HEK293 (cell line): Measurements from ENCODE around the gene HNRNPUL1.

Source experiments
- BCL11A ChIP-seq: fragments of 450-650 bp; formaldehyde crosslinking; IDR thresholded peaks from 2 replicates; pipeline ENCODE4 v1.5.1; 2016; ENCODE audit warnings: low read depth, missing biosample characterization, missing genetic modification characterization
- GLI4 ChIP-seq: fragments of 450-650 bp; formaldehyde crosslinking; IDR thresholded peaks from 2 replicates; pipeline ENCODE4 v1.5.1; 2016; ENCODE audit warnings: missing biosample characterization, missing genetic modification characterization
- KLF10 ChIP-seq: fragments of 450-650 bp; IDR thresholded peaks from 2 replicates; pipeline ENCODE4 v1.5.1; 2018; ENCODE audit warnings: missing biosample characterization, mild to moderate bottlenecking, missing genetic modification characterization
- SP2 ChIP-seq: fragments of 450-650 bp; formaldehyde crosslinking; IDR thresholded peaks from 2 replicates; pipeline ENCODE4 v1.5.1; 2016; ENCODE audit warnings: missing biosample characterization, missing genetic modification characterization
- SP3 ChIP-seq: fragments of 450-650 bp; formaldehyde crosslinking; IDR thresholded peaks from 2 replicates; pipeline ENCODE4 v1.5.1; 2016; ENCODE audit warnings: missing biosample characterization, missing genetic modification characterization
- WT1 ChIP-seq: fragments of 450-650 bp; formaldehyde crosslinking; IDR thresholded peaks from 2 replicates; pipeline ENCODE4 v1.5.1; 2016; ENCODE audit warnings: missing biosample characterization, missing genetic modification characterization
- ZNF114 ChIP-seq: fragments of 450-650 bp; formaldehyde crosslinking; IDR thresholded peaks from 2 replicates; pipeline ENCODE4 v1.5.0; 2017; ENCODE audit warnings: missing biosample characterization, missing genetic modification characterization
- ZNF121 ChIP-seq: fragments of 450-650 bp; formaldehyde crosslinking; IDR thresholded peaks from 2 replicates; pipeline ENCODE4 v1.5.1; 2016; ENCODE audit warnings: missing biosample characterization, missing genetic modification characterization
- ZNF138 ChIP-seq: fragments of 450-650 bp; formaldehyde crosslinking; IDR thresholded peaks from 2 replicates; pipeline ENCODE4 v1.5.1; 2016; ENCODE audit warnings: missing biosample characterization, missing genetic modification characterization, borderline replicate concordance
- ZNF169 ChIP-seq: fragments of 450-650 bp; formaldehyde crosslinking; IDR thresholded peaks from 2 replicates; pipeline ENCODE4 v1.5.1; 2016; ENCODE audit warnings: missing biosample characterization, missing genetic modification characterization
- ZNF23 ChIP-seq: fragments of 450-650 bp; formaldehyde crosslinking; IDR thresholded peaks from 2 replicates; pipeline ENCODE4 v1.5.1; 2016; ENCODE audit warnings: missing biosample characterization, missing genetic modification characterization, borderline replicate concordance
- ZNF24 ChIP-seq: fragments of 450-650 bp; formaldehyde crosslinking; IDR thresholded peaks from 2 replicates; pipeline ENCODE4 v1.5.1; 2016; ENCODE audit warnings: missing biosample characterization, missing genetic modification characterization
- ZNF311 ChIP-seq: fragments of 450-650 bp; formaldehyde crosslinking; IDR thresholded peaks from 2 replicates; pipeline ENCODE4 v1.5.1; 2017; ENCODE audit warnings: missing biosample characterization, missing genetic modification characterization, borderline replicate concordance
- ZNF514 ChIP-seq: fragments of 450-650 bp; formaldehyde crosslinking; IDR thresholded peaks from 2 replicates; pipeline ENCODE4 v1.5.1; 2016; ENCODE audit warnings: missing biosample characterization, missing genetic modification characterization
- ZNF555 ChIP-seq: fragments of 450-650 bp; formaldehyde crosslinking; conservative IDR thresholded peaks from 2 replicates; pipeline ENCODE4 v1.5.1; 2017; ENCODE audit warnings: missing biosample characterization, mild to moderate bottlenecking, missing genetic modification characterization, inconsistent platforms
- ZNF596 ChIP-seq: fragments of 450-650 bp; IDR thresholded peaks from 2 replicates; pipeline ENCODE4 v1.5.0; 2018; ENCODE audit warnings: missing biosample characterization, mild to moderate bottlenecking, missing genetic modification characterization, moderate library complexity
- ZNF600 ChIP-seq: fragments of 450-650 bp; formaldehyde crosslinking; IDR thresholded peaks from 2 replicates; pipeline ENCODE4 v1.5.1; 2016; ENCODE audit warnings: missing biosample characterization, missing genetic modification characterization
- ZNF621 ChIP-seq: fragments of 450-650 bp; formaldehyde crosslinking; IDR thresholded peaks from 2 replicates; pipeline ENCODE4 v1.5.1; 2017; ENCODE audit warnings: missing biosample characterization, missing genetic modification characterization
- ZNF654 ChIP-seq: fragments of 450-650 bp; formaldehyde crosslinking; IDR thresholded peaks from 2 replicates; pipeline ENCODE4 v1.5.1; 2016; ENCODE audit warnings: low read depth, missing biosample characterization, missing genetic modification characterization
- ZNF664 ChIP-seq: fragments of 450-650 bp; formaldehyde crosslinking; IDR thresholded peaks from 2 replicates; pipeline ENCODE4 v1.5.1; 2016; ENCODE audit warnings: missing biosample characterization, missing genetic modification characterization
- TF ChIP-seq, protein P1 (sequence below): fragments of 450-650 bp; formaldehyde crosslinking; IDR thresholded peaks from 2 replicates; pipeline ENCODE4 v1.5.1; 2016; ENCODE audit warnings: missing biosample characterization, missing genetic modification characterization
- TF ChIP-seq, protein P2 (sequence below): fragments of 450-650 bp; IDR thresholded peaks from 2 replicates; pipeline ENCODE4 v1.5.1; 2018; ENCODE audit warnings: missing biosample characterization, missing genetic modification characterization
- TF ChIP-seq, protein P3 (sequence below): fragments of 450-650 bp; formaldehyde crosslinking; IDR thresholded peaks from 2 replicates; pipeline ENCODE4 v1.5.1; 2017; ENCODE audit warnings: missing biosample characterization, missing genetic modification characterization
- TF ChIP-seq, protein P4 (sequence below): fragments of 450-650 bp; formaldehyde crosslinking; IDR thresholded peaks from 2 replicates; pipeline ENCODE4 v1.5.1; 2017; ENCODE audit warnings: missing biosample characterization, missing genetic modification characterization
- TF ChIP-seq, protein P5 (sequence below): fragments of 450-650 bp; formaldehyde crosslinking; IDR thresholded peaks from 2 replicates; pipeline ENCODE4 v1.5.1; 2016; ENCODE audit warnings: missing biosample characterization, missing genetic modification characterization
- TF ChIP-seq, protein P6 (sequence below): fragments of 450-650 bp; formaldehyde crosslinking; IDR thresholded peaks from 2 replicates; pipeline ENCODE4 v1.5.1; 2016; ENCODE audit warnings: missing biosample characterization, missing genetic modification characterization
- TF ChIP-seq, protein P7 (sequence below): fragments of 450-650 bp; formaldehyde crosslinking; IDR thresholded peaks from 2 replicates; pipeline ENCODE4 v1.5.1; 2016; ENCODE audit warnings: missing biosample characterization, missing genetic modification characterization

HNRNPUL1 gene

DNA sequence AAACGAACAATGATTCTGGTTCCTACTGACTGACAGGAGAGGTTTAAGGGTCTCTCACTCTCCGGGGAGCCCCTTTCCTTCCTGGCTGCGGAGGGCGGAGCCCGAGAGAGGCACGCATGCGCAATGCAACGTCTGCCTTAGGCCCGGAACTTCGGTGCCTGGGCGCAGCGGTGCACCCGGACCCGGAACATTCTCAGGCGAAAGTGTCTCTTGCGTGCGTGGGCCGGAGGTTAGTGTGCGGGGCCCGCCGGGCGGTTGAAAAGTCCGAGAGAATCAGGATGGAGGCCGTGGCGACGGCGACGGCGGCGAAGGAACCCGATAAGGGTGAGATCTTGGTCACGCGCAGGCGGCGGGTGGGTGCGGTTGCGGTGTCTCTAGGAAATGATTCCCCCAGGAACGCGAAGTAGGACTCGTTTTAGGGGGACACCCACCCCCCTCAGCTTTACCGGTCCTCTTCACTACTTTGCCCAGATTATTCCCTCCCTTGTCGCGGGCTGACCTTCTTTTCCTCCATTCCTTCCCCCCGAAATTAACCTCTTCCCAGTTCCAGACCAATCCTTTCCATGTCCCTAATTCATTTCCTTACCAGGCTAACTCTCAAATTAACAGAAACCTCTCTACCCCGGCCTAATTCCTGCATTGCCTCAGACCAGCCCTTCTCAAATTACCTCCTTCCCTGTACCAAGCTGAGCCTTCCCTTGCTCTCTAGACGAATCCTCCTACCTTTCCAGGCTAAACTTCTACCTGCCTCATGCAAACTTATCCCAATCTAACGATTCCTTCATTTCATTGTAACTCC is 46.1 kb downstream of the HNRNPUL1 start, which contains the start of gene CCDC97 (continued):
- TF ChIP-seq SP2 (tag by site-specific recombination) (peak; percentile 74), WT1 (tag by site-specific recombination) (peak; percentile 72), SP3 (peak; percentile 84), ZNF654 (peak; percentile 31; the same call in 1 of the 2 replicates), ZNF621 (no peak), BCL11A (tag by site-specific recombination) (peak; percentile 74; the same call in 1 of the 2 replicates), ZNF24 (tag by site-specific recombination) (peak; percentile 97), ZNF121 (tag by site-specific recombination) (peak; percentile 86), ZNF138 (peak; percentile 79; the same call in 1 of the 2 replicates), ZNF596 (tag by site-specific recombination) (peak; percentile 50; the same call in 1 of the 2 replicates), ZNF23 (tag by site-specific recombination) (peak; percentile 78), KLF10 (tag by site-specific recombination) (peak; percentile 91), ZNF169 (tag by site-specific recombination) (peak; percentile 54; the same call in 1 of the 2 replicates), ZNF600 (tag by site-specific recombination) (peak; percentile 90), ZNF114 (tag by site-specific recombination) (no peak), ZNF311 (no peak), ZNF514 (tag by site-specific recombination) (no peak), ZNF555 (tag by site-specific recombination) (no peak), GLI4 (peak; percentile 99), ZNF664 (tag by site-specific recombination) (peak; percentile 84)
- TF ChIP-seq, protein P1, sequence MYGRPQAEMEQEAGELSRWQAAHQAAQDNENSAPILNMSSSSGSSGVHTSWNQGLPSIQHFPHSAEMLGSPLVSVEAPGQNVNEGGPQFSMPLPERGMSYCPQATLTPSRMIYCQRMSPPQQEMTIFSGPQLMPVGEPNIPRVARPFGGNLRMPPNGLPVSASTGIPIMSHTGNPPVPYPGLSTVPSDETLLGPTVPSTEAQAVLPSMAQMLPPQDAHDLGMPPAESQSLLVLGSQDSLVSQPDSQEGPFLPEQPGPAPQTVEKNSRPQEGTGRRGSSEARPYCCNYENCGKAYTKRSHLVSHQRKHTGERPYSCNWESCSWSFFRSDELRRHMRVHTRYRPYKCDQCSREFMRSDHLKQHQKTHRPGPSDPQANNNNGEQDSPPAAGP, result peak; percentile 98
- TF ChIP-seq, protein P2, sequence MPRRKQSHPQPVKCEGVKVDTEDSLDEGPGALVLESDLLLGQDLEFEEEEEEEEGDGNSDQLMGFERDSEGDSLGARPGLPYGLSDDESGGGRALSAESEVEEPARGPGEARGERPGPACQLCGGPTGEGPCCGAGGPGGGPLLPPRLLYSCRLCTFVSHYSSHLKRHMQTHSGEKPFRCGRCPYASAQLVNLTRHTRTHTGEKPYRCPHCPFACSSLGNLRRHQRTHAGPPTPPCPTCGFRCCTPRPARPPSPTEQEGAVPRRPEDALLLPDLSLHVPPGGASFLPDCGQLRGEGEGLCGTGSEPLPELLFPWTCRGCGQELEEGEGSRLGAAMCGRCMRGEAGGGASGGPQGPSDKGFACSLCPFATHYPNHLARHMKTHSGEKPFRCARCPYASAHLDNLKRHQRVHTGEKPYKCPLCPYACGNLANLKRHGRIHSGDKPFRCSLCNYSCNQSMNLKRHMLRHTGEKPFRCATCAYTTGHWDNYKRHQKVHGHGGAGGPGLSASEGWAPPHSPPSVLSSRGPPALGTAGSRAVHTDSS (tag by site-specific recombination), result peak; percentile 61
- TF ChIP-seq, protein P3, sequence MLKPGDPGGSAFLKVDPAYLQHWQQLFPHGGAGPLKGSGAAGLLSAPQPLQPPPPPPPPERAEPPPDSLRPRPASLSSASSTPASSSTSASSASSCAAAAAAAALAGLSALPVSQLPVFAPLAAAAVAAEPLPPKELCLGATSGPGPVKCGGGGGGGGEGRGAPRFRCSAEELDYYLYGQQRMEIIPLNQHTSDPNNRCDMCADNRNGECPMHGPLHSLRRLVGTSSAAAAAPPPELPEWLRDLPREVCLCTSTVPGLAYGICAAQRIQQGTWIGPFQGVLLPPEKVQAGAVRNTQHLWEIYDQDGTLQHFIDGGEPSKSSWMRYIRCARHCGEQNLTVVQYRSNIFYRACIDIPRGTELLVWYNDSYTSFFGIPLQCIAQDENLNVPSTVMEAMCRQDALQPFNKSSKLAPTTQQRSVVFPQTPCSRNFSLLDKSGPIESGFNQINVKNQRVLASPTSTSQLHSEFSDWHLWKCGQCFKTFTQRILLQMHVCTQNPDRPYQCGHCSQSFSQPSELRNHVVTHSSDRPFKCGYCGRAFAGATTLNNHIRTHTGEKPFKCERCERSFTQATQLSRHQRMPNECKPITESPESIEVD (tag by site-specific recombination), result no peak
- TF ChIP-seq, protein P4, sequence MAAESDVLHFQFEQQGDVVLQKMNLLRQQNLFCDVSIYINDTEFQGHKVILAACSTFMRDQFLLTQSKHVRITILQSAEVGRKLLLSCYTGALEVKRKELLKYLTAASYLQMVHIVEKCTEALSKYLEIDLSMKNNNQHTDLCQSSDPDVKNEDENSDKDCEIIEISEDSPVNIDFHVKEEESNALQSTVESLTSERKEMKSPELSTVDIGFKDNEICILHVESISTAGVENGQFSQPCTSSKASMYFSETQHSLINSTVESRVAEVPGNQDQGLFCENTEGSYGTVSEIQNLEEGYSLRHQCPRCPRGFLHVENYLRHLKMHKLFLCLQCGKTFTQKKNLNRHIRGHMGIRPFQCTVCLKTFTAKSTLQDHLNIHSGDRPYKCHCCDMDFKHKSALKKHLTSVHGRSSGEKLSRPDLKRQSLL, result peak; percentile 62
- TF ChIP-seq, protein P5, sequence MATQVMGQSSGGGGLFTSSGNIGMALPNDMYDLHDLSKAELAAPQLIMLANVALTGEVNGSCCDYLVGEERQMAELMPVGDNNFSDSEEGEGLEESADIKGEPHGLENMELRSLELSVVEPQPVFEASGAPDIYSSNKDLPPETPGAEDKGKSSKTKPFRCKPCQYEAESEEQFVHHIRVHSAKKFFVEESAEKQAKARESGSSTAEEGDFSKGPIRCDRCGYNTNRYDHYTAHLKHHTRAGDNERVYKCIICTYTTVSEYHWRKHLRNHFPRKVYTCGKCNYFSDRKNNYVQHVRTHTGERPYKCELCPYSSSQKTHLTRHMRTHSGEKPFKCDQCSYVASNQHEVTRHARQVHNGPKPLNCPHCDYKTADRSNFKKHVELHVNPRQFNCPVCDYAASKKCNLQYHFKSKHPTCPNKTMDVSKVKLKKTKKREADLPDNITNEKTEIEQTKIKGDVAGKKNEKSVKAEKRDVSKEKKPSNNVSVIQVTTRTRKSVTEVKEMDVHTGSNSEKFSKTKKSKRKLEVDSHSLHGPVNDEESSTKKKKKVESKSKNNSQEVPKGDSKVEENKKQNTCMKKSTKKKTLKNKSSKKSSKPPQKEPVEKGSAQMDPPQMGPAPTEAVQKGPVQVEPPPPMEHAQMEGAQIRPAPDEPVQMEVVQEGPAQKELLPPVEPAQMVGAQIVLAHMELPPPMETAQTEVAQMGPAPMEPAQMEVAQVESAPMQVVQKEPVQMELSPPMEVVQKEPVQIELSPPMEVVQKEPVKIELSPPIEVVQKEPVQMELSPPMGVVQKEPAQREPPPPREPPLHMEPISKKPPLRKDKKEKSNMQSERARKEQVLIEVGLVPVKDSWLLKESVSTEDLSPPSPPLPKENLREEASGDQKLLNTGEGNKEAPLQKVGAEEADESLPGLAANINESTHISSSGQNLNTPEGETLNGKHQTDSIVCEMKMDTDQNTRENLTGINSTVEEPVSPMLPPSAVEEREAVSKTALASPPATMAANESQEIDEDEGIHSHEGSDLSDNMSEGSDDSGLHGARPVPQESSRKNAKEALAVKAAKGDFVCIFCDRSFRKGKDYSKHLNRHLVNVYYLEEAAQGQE (tag by site-specific recombination), result no peak; the same call in none of the 2 replicates
- TF ChIP-seq, protein P6, sequence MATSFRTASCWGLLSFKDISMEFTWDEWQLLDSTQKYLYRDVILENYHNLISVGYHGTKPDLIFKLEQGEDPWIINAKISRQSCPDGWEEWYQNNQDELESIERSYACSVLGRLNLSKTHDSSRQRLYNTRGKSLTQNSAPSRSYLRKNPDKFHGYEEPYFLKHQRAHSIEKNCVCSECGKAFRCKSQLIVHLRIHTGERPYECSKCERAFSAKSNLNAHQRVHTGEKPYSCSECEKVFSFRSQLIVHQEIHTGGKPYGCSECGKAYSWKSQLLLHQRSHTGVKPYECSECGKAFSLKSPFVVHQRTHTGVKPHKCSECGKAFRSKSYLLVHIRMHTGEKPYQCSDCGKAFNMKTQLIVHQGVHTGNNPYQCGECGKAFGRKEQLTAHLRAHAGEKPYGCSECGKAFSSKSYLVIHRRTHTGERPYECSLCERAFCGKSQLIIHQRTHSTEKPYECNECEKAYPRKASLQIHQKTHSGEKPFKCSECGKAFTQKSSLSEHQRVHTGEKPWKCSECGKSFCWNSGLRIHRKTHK (tag by site-specific recombination), result no peak
- TF ChIP-seq, protein P7, sequence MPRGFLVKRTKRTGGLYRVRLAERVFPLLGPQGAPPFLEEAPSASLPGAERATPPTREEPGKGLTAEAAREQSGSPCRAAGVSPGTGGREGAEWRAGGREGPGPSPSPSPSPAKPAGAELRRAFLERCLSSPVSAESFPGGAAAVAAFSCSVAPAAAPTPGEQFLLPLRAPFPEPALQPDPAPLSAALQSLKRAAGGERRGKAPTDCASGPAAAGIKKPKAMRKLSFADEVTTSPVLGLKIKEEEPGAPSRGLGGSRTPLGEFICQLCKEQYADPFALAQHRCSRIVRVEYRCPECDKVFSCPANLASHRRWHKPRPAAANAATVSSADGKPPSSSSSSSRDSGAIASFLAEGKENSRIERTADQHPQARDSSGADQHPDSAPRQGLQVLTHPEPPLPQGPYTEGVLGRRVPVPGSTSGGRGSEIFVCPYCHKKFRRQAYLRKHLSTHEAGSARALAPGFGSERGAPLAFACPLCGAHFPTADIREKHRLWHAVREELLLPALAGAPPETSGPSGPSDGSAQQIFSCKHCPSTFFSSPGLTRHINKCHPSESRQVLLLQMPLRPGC (tag by site-specific recombination), result peak; percentile 95
